ENCODE data around the gene SKI. TPM values are rescaled to one million over a fixed set of nuclear protein-coding genes. Genes with fewer than 3 reads are reported as not detected.

The SKI gene
- total and polyA plus RNA-seq, 2 of the 8 experiments (the other 6 are each of a cell fraction or from before 2014, with no cell fraction given) = 8.3 to 87.6 TPM

GRCh38 chr1:2259668-2260402 is 31.7 kb downstream of the SKI start:
- TF ChIP-seq KDM1A (IDR thresholded peaks at IDR 0.05; ENCODE audit: borderline replicate concordance, low read length) (no peak), ZNF274 (IDR thresholded peaks at IDR 0.05; ENCODE audit: borderline replicate concordance, extremely low read depth, low read length) (no peak), NANOG (IDR thresholded peaks at IDR 0.05; ENCODE audit: insufficient read depth, low read depth, low read length, poor library complexity, severe bottlenecking) (no peak), EP300 (IDR thresholded peaks at IDR 0.05; ENCODE audit: borderline replicate concordance in 1 of 2, low read depth in 2 of 2, low read length in 2 of 2) (no peak), SP1 (IDR thresholded peaks at IDR 0.05; ENCODE audit: low read depth, low read length) (no peak), JUN (IDR thresholded peaks at IDR 0.05; ENCODE audit: low read depth, low read length) (no peak), SIRT6 (IDR thresholded peaks at IDR 0.05; ENCODE audit: low read length) (no peak), POLR2AphosphoS5 (IDR thresholded peaks at IDR 0.05; ENCODE audit: low read depth, low read length) (no peak), TAF1 (IDR thresholded peaks at IDR 0.05; ENCODE audit: low read depth, low read length) (no peak), PHF8 (conservative IDR thresholded peaks at IDR 0.05; ENCODE audit: low read depth, low read length) (no peak), RBBP5 (IDR thresholded peaks at IDR 0.05; ENCODE audit: borderline replicate concordance, low read depth, low read length) (no peak)
- TF ChIP-seq, protein P1, sequence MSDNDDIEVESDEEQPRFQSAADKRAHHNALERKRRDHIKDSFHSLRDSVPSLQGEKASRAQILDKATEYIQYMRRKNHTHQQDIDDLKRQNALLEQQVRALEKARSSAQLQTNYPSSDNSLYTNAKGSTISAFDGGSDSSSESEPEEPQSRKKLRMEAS (IDR thresholded peaks at IDR 0.05) = no peak
- DNase-seq (ENCODE audit: low read depth in 1 of 2, low spot score in 2 of 2) (no peak), FAIRE-seq (no peak)
- H3K79me2 ChIP-seq (ENCODE audit: control insufficient read depth in 1 of 2, insufficient read depth in 2 of 2, low read length in 2 of 2) = peaks cover 41 to 99% of the 10 kb centered on the region in 2 experiments
- H3K14ac ChIP-seq (ENCODE audit: insufficient read length) = no peak overlapping the region
- H3K36me3 ChIP-seq (ENCODE audit: control insufficient read depth in 2 of 4, insufficient read depth in 4 of 4, low read length in 3 of 4) = no peaks in the 10 kb centered on the region
- H3K4me3 ChIP-seq (ENCODE audit: extremely low read depth in 1 of 4, insufficient read depth in 2 of 4, low read depth in 3 of 4, low read length in 4 of 4) = no peak overlapping the region
- H3K23ac ChIP-seq (ENCODE audit: insufficient read length) = no peak overlapping the region
- H2BK5ac ChIP-seq (ENCODE audit: low read depth, low read length) = no peak overlapping the region
- no peak overlapping the region for H2BK15ac ChIP-seq (ENCODE audit: low read length)
- POLR2A ChIA-PET (ENCODE audit: partially characterized antibody) = interaction anchor here (1.5 to 1.7 kb wide), 3 partner anchors 9 to 31 kb away, joined by 3 to 8 read pairs (median 4); no protein-coding TSS in a partner anchor
- H3K56ac ChIP-seq (replicated peaks; ENCODE audit: insufficient read length, low read depth, low read length) = no peak overlapping the region
- H4K20me1 ChIP-seq (replicated peaks in 1 of 2; ENCODE audit: control insufficient read depth in 1 of 2, insufficient read depth in 2 of 2, low read length in 2 of 2) = peaks cover 22 to 34% of the 10 kb centered on the region in 2 experiments
- no peak overlapping the region; a peak in 1 of 7 replicates for H3K9ac ChIP-seq (replicated peaks in 1 of 4; ENCODE audit: extremely low read depth in 1 of 4, low read depth in 3 of 4, low read length in 3 of 4)
- H2AK5ac ChIP-seq (ENCODE audit: low read depth, low read length) = no peak overlapping the region
- H3K9me3 ChIP-seq (ENCODE audit: insufficient read depth in 2 of 2, low read depth in 1 of 2, low read length in 1 of 2) = 0 out of 4 replicates have a peak, but pooled peaks cover 0 to 4% of the 10 kb centered on the region in 2 experiments
- H2BK120ac ChIP-seq (replicated peaks; ENCODE audit: low read depth, low read length) = no peak overlapping the region
- H3K18ac ChIP-seq (ENCODE audit: extremely low read depth, low read length) = no peak overlapping the region
- H3K4ac ChIP-seq (replicated peaks; ENCODE audit: insufficient read length, low read depth, low read length) = no peak overlapping the region
- H3K27ac ChIP-seq (ENCODE audit: low read depth, low read length) = no peak overlapping the region
- H4K91ac ChIP-seq (replicated peaks; ENCODE audit: insufficient read length, low read length) = no peak overlapping the region
- peaks cover 38% of the 10 kb centered on the region for H3K79me1 ChIP-seq (ENCODE audit: low read depth, low read length)
- H2BK20ac ChIP-seq (ENCODE audit: low read length) = no peak overlapping the region
- peaks cover 0 to 13% (median 4%) of the 10 kb centered on the region in 4 experiments; a peak in 5 of 7 replicates for H3K4me1 ChIP-seq (replicated peaks in 1 of 4; ENCODE audit: control insufficient read depth in 3 of 4, insufficient read depth in 4 of 4, low read length in 3 of 4)
- no peaks in the 10 kb centered on the region for H3K27me3 ChIP-seq (replicated peaks in 1 of 4; ENCODE audit: control insufficient read depth in 3 of 4, extremely low read depth in 1 of 4, insufficient read depth in 3 of 4, low read length in 3 of 4)
- H3K23me2 ChIP-seq (ENCODE audit: low read depth, low read length) = no peaks in the 10 kb centered on the region
- H3K4me2 ChIP-seq (ENCODE audit: insufficient read depth in 1 of 2, low read depth in 2 of 2, low read length in 2 of 2) = no peak overlapping the region
- 85% methylated on average over 28 of the region's 28 CpGs; no CpG with 5 or more reads in 1 of the 2 experiments for WGBS, 2 experiments (ENCODE audit: extremely low coverage in 1 of 2, insufficient coverage in 1 of 2, insufficient read length in 1 of 2, insufficient replicate concordance in 2 of 2, low coverage in 1 of 2, low lambda C conversion rate in 2 of 2, missing lambda C conversion rate in 1 of 2)
- CTCF ChIA-PET (ENCODE audit: partially characterized antibody) = interaction anchor here (0.9 to 1.9 kb wide), 2 partner anchors 8 to 26 kb away, joined by 4 to 5 read pairs; no protein-coding TSS in a partner anchor
- no peak overlapping the region for H2AFZ ChIP-seq (ENCODE audit: low read length)
- no peak overlapping the region for H4K5ac ChIP-seq (ENCODE audit: insufficient read length, low read depth, low read length)
- no peak overlapping the region for H4K8ac ChIP-seq (ENCODE audit: extremely low read depth, insufficient read depth, low read length)
- H2BK12ac ChIP-seq (ENCODE audit: low read depth, low read length) = no peak overlapping the region

Measured in H1 (cell line).